Measurements from ENCODE around the gene AVPI1. TPM values are rescaled to one million over a fixed set of nuclear protein-coding genes. Genes with fewer than 3 reads are reported as not detected.
"Not testable (repeated sequence)": the region's sequence is repeated elsewhere in the genome, so short reads cannot be mapped to it uniquely, and the experiment has no call there.

The AVPI1 gene
- total and polyA plus RNA-seq, 8 donors: 3.7 to 9.1 (median 4.6) TPM

DNA sequence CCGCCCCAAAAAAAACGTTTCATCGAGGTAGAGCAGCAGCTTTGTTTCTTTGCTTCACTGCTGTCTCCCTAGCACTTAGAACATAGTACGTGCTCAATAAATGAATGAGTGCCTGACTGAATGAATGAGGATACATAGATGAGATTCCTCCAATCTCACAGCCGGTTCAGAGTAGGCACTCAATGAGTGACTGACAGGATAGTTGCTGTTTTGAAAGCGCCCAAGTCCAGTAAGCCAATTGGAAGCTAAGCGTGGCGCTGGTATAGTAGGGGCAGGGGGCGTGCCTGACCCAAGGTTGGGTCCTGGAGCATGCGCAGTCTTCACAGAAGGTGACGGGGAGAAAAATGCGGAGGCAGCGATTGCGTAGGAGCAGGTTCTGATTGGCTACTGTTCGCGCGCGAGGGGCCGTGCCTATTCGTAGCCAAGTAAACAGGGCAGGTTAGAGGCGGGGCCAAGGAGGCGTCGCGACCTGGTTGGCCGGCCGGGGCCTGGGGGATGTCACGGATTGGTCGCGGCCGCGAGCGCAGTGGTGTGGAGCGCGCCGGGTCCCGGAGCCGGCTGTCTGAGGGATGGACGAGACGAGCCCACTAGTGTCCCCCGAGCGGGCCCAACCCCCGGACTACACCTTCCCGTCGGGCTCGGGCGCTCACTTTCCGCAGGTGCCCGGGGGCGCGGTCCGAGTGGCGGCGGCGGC, 46.7 kb downstream of the AVPI1 start, which contains the start of gene PI4K2A:
PI4K2A (plus strand) TSS at position 498 of the 694 bp plus-strand sequence; CDS start at position 570, 72 bp downstream.
- H3K27ac ChIP-seq: peak within 1 kb of the TSS in 3 of 4 donors; percentile 3 to 70 (median 55)

DNA sequence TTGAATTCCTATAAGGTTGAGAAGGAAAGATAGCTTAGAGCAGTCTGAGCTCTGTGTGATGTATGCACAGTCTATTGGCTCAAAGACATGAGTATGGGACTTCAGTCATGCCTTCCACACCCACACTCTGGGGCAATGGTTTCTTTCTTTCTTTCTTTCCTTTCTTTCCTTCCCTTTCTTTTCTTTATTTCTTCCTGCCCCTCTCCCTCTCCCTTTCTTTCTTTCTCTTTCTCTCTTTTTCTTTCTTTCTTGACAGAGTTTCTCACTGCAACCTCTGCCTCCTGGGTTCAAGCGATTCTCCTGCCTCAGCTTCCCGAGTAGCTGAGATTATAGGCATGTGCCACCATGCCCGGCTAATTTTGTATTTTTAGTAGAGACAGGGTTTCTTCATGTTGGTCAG, 48.0 kb downstream of the AVPI1 start:
- H3K4me3 ChIP-seq; H3K27ac ChIP-seq; DNase-seq; intact Hi-C loops (cut with DNase I); H3K9me3 ChIP-seq; H3K36me3 ChIP-seq; ATAC-seq; FAIRE-seq; H3K4me1 ChIP-seq; H3K27me3 ChIP-seq: not testable (repeated sequence)
- WGBS, 2 donors: 80 to 88% methylated on average over 3 of the region's 3 CpGs

More for the DNA sequence above, 46.7 kb downstream of the AVPI1 start, which contains the start of gene PI4K2A:
- FAIRE-seq (peak; percentile 87), ATAC-seq (peak; percentile 98 to 100 (median 100)), DNase-seq (peak; percentile 96 to 100 (median 98))
- Histone ChIP-seq H3K4me1 (peaks cover 8 to 9% (median 8%) of the 10 kb centered on the region in 3 donors), H3K36me3 (peaks cover 0 to 4% (median 0%) of the 10 kb centered on the region in 3 donors), H3K4me3 (peak within 1 kb of the TSS; percentile 52 to 78 (median 64)), H3K9me3 (no peaks in the 10 kb centered on the region), H3K27me3 (no peaks in the 10 kb centered on the region)
- intact Hi-C loops (cut with DNase I): no loop called here
- TF ChIP-seq, protein P1, sequence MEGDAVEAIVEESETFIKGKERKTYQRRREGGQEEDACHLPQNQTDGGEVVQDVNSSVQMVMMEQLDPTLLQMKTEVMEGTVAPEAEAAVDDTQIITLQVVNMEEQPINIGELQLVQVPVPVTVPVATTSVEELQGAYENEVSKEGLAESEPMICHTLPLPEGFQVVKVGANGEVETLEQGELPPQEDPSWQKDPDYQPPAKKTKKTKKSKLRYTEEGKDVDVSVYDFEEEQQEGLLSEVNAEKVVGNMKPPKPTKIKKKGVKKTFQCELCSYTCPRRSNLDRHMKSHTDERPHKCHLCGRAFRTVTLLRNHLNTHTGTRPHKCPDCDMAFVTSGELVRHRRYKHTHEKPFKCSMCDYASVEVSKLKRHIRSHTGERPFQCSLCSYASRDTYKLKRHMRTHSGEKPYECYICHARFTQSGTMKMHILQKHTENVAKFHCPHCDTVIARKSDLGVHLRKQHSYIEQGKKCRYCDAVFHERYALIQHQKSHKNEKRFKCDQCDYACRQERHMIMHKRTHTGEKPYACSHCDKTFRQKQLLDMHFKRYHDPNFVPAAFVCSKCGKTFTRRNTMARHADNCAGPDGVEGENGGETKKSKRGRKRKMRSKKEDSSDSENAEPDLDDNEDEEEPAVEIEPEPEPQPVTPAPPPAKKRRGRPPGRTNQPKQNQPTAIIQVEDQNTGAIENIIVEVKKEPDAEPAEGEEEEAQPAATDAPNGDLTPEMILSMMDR (IDR thresholded peaks at IDR 0.05): no peak
- 2% methylated on average over 51 to 54 of the region's 54 CpGs for WGBS, 2 donors

DNA sequence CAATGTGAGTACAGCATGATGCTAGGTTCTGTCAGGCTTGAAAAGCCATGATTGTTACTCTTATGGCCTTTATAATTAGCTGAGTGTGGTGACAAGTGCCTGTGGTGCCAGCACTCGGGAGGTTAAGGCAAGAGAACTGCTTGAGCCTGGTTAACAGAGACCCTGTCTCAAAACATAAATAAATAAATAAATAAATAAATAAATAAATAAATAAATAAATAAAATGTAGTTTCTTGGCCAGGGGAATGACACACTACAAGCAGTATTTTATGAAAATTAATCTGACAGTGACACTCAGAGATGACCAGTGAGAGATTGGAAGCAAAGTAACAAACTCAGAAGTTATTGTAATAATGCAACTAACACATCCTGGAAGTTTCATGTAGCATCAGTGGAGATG, 51.5 kb downstream of the AVPI1 start:
- intact Hi-C loops (cut with DNase I): no loop called here
- Histone ChIP-seq H3K27ac (no peak overlapping the region), H3K4me1 (no peaks in the 10 kb centered on the region), H3K4me3 (no peak overlapping the region), H3K36me3 (no peaks in the 10 kb centered on the region), H3K9me3 (no peaks in the 10 kb centered on the region), H3K27me3 (no peaks in the 10 kb centered on the region)
- TF ChIP-seq, protein P1 (IDR thresholded peaks at IDR 0.05): no peak
- DNase-seq: no peak
- WGBS, 2 donors: 86 to 100% methylated on average over 1 of the region's 1 CpG
- ATAC-seq: no peak
- no peak for FAIRE-seq

DNA sequence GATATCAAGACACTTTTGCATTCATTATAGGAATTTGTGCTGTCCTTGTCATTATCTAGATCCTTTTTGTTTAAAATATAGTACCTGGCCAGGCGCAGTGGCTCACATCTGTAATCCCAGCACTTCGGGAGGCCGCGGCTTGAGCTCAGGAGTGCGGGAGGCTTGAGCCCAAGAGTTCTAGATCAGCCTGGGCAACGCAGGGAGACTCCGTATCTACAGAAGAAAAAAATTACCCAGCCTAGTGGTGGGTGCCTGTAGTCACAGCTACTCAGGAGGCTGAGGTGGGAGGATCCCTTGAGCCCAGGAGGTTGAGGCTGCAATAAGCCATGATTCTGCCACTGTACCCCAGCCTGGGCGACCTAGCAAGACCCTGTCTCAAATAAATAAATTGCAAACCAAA, 53.1 kb downstream of the AVPI1 start:
- ATAC-seq (peak; percentile 36 to 61 (median 50)), FAIRE-seq (no peak), DNase-seq (peak in 1 of 6 donors; percentile 31)
- H3K27me3 ChIP-seq: no peaks in the 10 kb centered on the region
- H3K9me3 ChIP-seq: no peaks in the 10 kb centered on the region
- no peaks in the 10 kb centered on the region for H3K36me3 ChIP-seq
- intact Hi-C loops (cut with DNase I): no loop called here
- peak overlapping the region; percentile 74 to 83 (median 76) for H3K4me3 ChIP-seq
- no peaks in the 10 kb centered on the region for H3K4me1 ChIP-seq
- TF ChIP-seq, protein P1 (IDR thresholded peaks at IDR 0.05): peak in 1 of 4 donors; percentile 20
- 34 to 37% methylated on average over 8 of the region's 8 CpGs for WGBS, 2 donors
- peak overlapping the region; percentile 19 to 60 (median 44) for H3K27ac ChIP-seq

DNA sequence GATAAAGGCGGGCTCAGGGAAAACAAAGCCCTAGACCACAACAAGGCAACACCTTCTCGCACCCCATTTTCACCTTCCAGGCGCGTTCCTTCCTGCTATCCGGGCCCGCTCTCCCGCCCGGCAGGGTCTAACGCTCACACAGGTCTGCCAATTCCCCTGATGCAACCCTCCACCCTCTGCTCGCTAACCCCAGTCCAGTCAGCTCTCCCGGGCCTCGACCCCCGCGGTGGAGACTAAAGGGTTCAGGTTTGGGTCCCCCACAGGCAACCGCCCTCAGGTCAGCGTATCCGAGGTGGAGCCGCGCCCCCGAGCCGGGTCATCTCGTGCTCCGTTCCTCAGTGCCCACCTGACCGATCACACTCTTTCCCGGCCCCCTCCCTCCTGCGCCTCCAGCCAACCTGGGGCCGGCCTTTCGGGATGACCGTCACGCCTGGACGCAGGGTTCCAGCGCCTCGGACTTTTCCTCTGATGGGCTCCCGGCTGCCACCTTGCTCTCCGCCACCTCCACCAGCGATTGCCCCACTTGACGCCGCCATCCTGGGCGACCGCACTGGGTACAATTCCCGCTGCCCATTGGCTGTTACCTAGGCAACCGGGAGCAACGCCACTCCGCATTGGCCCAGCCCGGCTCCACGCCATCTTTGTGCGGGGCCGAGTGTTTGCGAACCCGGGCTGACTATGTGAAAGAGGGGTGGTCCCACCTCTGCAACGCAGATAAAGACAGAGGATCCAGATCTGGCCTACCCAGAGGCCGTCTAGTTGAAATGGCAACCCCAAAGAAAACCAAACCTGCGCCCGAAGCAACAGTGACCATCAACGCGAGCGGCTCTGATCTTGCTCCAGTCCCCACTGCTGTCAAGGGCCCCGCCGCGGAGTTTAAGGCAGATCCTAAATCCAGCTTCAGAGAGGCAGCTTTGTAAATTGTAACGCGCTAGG, 53.8 kb downstream of the AVPI1 start, which contains the start of gene MORN4:
MORN4 (minus strand) TSS at position 552 of the 936 bp plus-strand sequence. CDS start 13,847 bp downstream, outside the sequence.
- FAIRE-seq: no peak
- ATAC-seq: peak; percentile 98 to 100 (median 100)
- DNase-seq: peak; percentile 93 to 98 (median 94)
- Histone ChIP-seq H3K36me3 (no peaks in the 10 kb centered on the region), H3K27me3 (no peaks in the 10 kb centered on the region), H3K4me3 (peak within 1 kb of the TSS; percentile 74 to 83 (median 76)), H3K9me3 (no peaks in the 10 kb centered on the region), H3K27ac (peak within 1 kb of the TSS; percentile 19 to 60 (median 44)), H3K4me1 (no peaks in the 10 kb centered on the region)
- TF ChIP-seq, protein P1 (IDR thresholded peaks at IDR 0.05): no peak
- WGBS, 2 donors: 0 to 1% methylated on average over 59 to 62 of the region's 62 CpGs
- intact Hi-C loops (cut with DNase I): no loop called here

Measured in pancreas (tissue), 10 donors.